Kidney (tissue), 14 donors: Measurements from ENCODE around the gene ADAP2. TPM values are rescaled to one million over a fixed set of nuclear protein-coding genes. Genes with fewer than 3 reads are reported as not detected.
A peak's percentile ranks its signal among the peaks of the same experiment; 100 is the strongest.

Experiments used
- DNase-seq, 5 donors: peaks; one replicate each; pipeline ENCODE4 v3.0.0-alpha.2; 2013 to 2020
- FAIRE-seq: peaks from 2 replicates; lab custom pipeline; 2012; peaks lifted over from hg19 to GRCh38; lab: Jason Lieb, UNC
- H3K27ac ChIP-seq, 2 donors: one replicate each; pipeline ENCODE4 v1.7.0; 2013; ENCODE audit warnings: low read depth in 2 of 2, low read length in 2 of 2, inconsistent platforms in 1 of 2
- H3K27me3 ChIP-seq: one replicate; pipeline ENCODE4 v1.7.1; 2013; ENCODE audit warnings: low read length, inconsistent platforms; ENCODE audit not compliant: control insufficient read depth, insufficient read depth
- H3K36me3 ChIP-seq, 3 donors: one replicate each; pipeline versions ENCODE4 v1.7.0 to v1.7.1; 2013; ENCODE audit warnings: low read length in 3 of 3, control low read depth in 1 of 3, inconsistent platforms in 1 of 3; ENCODE audit not compliant: insufficient read depth in 3 of 3, control insufficient read depth in 2 of 3
- H3K4me1 ChIP-seq, 3 donors: one replicate each; pipeline versions ENCODE4 v1.7.0 to v1.7.1; 2013; ENCODE audit warnings: low read length in 3 of 3, inconsistent platforms in 1 of 3, low read depth in 1 of 3; ENCODE audit not compliant: control insufficient read depth in 2 of 3, insufficient read depth in 2 of 3
- H3K4me3 ChIP-seq, 3 donors: one replicate each; pipeline versions ENCODE4 v1.7.0 to v1.8.1; 2013; ENCODE audit warnings: low read length in 3 of 3, control low read depth in 1 of 3, inconsistent platforms in 1 of 3
- H3K9ac ChIP-seq, 3 donors: one replicate each; pipeline versions ENCODE4 v1.7.0 to v1.7.1; 2013; ENCODE audit warnings: low read length in 3 of 3, control low read depth in 1 of 3, inconsistent platforms in 1 of 3
- H3K9me3 ChIP-seq, 3 donors: one replicate each; pipeline versions ENCODE4 v1.7.0 to v1.7.1; 2013; ENCODE audit warnings: low read length in 3 of 3, control low read depth in 1 of 3, inconsistent platforms in 1 of 3; ENCODE audit not compliant: control insufficient read depth in 2 of 3, insufficient read depth in 1 of 3
- intact Hi-C: fragments of 100-400 bp; cut with DNase I; formaldehyde crosslinking; loops from one replicate; pipeline ENCODE4 v1.11.1; 2022
- polyA plus RNA-seq: library from polyadenylated mRNA; stranded (reverse); fragments of 350-450 nt; fragmentation: Illumina TruSeq; extraction: RNeasy Lipid Tissue Mini Kit (QIAGEN cat#74804); gene quantifications from one replicate; pipeline ENCODE4 v1.2.3, GENCODE V29; 2014; ENCODE audit warnings: low read depth, low replicate concordance; ENCODE audit not compliant: insufficient read depth
- total RNA-seq: library from RNA; stranded (reverse); fragmentation: NEBNext Ultra II Directional; extraction: Animal tissue kit (Norgen Biotek cat#: 25700); gene quantifications from one replicate; pipeline ENCODE4 v1.2.1, GENCODE V29; 2021
- TF ChIP-seq, protein P1 (sequence below): IDR thresholded peaks from 3 replicates; pipeline ENCODE4 v1.5.1; 2012; ENCODE audit warnings: mild to moderate bottlenecking, moderate library complexity, borderline replicate concordance; ENCODE audit not compliant: insufficient read depth; ENCODE audit errors: extremely low read depth
- donor health status: control.
- donor health status: control.
- donor health status: control.
- donor health status: control.
- donor health status: control.
- donor health status: DM: yes; HTN: yes; CAD: no.
- donor health status: Normal renal cell carcinoma (clear cell type).

ADAP2 gene
- total and polyA plus RNA-seq, 2 donors from 2014 or later = 6.5 to 24.8 TPM

DNA sequence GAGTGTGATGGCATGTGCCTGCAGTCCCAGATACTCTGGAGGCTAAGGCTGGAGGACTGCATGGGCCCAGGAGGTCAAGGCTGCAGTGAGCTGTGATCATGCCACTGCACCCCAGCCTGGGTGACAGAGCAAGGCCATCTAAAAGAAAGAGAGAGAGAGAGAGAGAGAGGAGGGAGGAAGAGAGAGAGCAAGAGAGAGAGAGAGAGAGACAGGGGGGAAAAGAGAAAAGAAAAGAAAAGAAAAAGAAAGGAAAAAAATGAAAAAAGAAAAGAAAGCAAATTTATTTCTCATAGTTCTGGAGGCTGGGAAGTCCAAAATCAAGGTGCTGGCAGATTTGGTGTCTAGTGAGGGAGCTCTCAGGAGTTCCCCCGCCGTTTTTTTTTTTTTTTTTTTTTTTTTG lies 82.4 kb downstream of the ADAP2 start:
- TF ChIP-seq, protein P1, sequence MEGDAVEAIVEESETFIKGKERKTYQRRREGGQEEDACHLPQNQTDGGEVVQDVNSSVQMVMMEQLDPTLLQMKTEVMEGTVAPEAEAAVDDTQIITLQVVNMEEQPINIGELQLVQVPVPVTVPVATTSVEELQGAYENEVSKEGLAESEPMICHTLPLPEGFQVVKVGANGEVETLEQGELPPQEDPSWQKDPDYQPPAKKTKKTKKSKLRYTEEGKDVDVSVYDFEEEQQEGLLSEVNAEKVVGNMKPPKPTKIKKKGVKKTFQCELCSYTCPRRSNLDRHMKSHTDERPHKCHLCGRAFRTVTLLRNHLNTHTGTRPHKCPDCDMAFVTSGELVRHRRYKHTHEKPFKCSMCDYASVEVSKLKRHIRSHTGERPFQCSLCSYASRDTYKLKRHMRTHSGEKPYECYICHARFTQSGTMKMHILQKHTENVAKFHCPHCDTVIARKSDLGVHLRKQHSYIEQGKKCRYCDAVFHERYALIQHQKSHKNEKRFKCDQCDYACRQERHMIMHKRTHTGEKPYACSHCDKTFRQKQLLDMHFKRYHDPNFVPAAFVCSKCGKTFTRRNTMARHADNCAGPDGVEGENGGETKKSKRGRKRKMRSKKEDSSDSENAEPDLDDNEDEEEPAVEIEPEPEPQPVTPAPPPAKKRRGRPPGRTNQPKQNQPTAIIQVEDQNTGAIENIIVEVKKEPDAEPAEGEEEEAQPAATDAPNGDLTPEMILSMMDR = no peak
- FAIRE-seq = no peak
- Histone ChIP-seq H3K27me3 (no peaks in the 10 kb centered on the region), H3K27ac (no peak overlapping the region), H3K4me3 (no peak overlapping the region), H3K9me3 (no peaks in the 10 kb centered on the region), H3K36me3 (peaks cover 2 to 10% (median 6%) of the 10 kb centered on the region in 3 donors), H3K4me1 (no peaks in the 10 kb centered on the region), H3K9ac (no peak overlapping the region)
- DNase-seq = no peak
- intact Hi-C loops = no loop called here

DNA sequence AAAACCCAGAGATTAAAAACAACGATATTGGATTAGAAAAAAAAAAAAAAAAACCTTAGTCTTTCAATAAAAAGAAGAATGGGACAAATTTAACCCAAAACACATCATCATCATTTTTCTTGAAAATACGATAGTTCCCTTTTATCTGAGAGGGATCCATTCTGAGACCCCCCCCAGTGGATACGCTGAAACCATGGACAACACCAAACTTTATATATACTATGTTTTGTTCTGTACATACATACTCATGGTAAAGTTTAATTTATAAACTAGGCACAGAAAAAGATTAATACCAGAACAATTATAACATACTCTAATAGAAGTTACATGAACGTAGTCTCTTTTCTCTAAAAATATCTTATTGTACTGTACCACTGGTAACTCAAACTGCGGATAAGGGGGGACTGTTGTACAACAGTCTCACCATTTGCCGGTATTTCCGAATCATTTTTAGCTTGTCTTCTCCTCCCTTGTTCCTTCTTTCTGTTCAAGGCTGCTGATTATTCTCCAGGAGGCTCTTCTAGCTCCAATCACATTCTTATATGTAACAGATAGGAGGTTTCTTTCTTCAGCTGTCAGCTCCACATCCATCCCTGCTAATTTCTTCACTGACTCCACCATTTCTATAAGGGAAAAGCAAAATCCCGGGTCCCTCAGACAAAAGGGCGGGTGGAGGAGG lies 86.1 kb downstream of the ADAP2 start:
- TF ChIP-seq, protein P1 = no peak
- FAIRE-seq (no peak), DNase-seq (no peak)
- Histone ChIP-seq H3K9me3 (no peaks in the 10 kb centered on the region), H3K27ac (peak overlapping the region; percentile 67 to 78), H3K9ac (peak overlapping the region; percentile 32 to 87 (median 58)), H3K4me1 (no peaks in the 10 kb centered on the region), H3K4me3 (peak overlapping the region; percentile 65 to 82 (median 79)), H3K27me3 (no peaks in the 10 kb centered on the region), H3K36me3 (no peaks in the 10 kb centered on the region)
- intact Hi-C loops = no loop called here

DNA sequence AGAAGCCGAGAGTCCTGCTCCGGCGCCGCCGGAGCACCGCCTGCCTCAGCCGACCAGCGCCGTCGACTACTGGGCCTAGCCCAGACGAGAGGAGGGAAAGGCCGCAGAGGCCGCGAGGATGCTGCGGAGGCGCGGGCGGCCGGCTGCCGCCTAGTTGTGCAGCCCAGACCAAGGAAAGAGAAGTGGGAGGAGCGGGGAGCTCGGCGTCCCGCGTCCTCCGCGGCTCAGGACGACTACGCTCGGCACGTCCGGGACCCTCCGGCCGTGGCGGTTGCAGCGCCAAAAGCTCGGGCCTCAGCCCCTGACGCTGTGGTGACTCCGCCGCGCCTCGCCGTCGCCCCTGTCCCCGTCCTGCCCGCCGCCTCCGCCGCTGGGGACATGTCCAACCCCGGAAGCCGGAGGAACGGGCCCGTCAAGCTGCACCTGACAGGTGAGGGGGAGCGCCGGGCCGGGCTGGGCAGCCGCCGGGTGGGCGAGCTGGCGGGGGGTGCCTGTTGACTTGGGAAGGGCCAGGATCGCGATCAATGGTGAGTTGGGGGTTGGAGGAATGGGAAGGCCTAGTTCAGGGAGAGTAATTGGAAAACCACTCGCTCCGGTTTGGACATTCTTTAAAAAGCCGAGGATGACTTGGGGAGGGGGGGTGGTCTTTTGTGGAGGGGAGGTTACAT lies 86.8 kb downstream of the ADAP2 start:
- Histone ChIP-seq H3K4me1 (no peaks in the 10 kb centered on the region), H3K27ac (peak overlapping the region; percentile 67 to 78), H3K4me3 (peak overlapping the region; percentile 65 to 82 (median 79)), H3K27me3 (no peaks in the 10 kb centered on the region), H3K36me3 (no peaks in the 10 kb centered on the region), H3K9me3 (no peaks in the 10 kb centered on the region), H3K9ac (peak overlapping the region; percentile 50 to 87 (median 58))
- no peak for FAIRE-seq
- DNase-seq = peak; percentile 73 to 89 (median 78)
- intact Hi-C loops = no loop called here
- TF ChIP-seq, protein P1 = no peak

Other genes with a start within 250 kb of the ADAP2 start
- gene CRLF3, start 97.3 kb upstream of the ADAP2 start, total RNA-seq = 12.9 TPM
- 3.4 TPM for gene CRLF3, start 97.3 kb upstream of the ADAP2 start, polyA plus RNA-seq
- 1.7 TPM for gene ATAD5, start 90.0 kb upstream of the ADAP2 start, total RNA-seq
- 0.19 TPM for gene ATAD5, start 90.0 kb upstream of the ADAP2 start, polyA plus RNA-seq
- gene TEFM, start 15.7 kb upstream of the ADAP2 start, total RNA-seq = 14.0 TPM
- 14.3 TPM for gene TEFM, start 15.7 kb upstream of the ADAP2 start, polyA plus RNA-seq
- 27.8 TPM for gene RNF135, start 49.1 kb downstream of the ADAP2 start, total RNA-seq
- 29.8 TPM for gene RNF135, start 49.1 kb downstream of the ADAP2 start, polyA plus RNA-seq
- 61.3 TPM for gene NF1, start 173.0 kb downstream of the ADAP2 start, total RNA-seq
- gene NF1, start 173.0 kb downstream of the ADAP2 start, polyA plus RNA-seq = 7.8 TPM